ENCODE results near the gene UCHL3. TPM values are rescaled to one million over a fixed set of nuclear protein-coding genes. Genes with fewer than 3 reads are reported as not detected.

Gene UCHL3
- total and polyA plus RNA-seq, 9 of the 15 experiments (the other 6 are each of a cell fraction or from before 2014, with no cell fraction given) = 42.2 to 112 (median 85.4) TPM

GRCh38 chr13:75533861-75534260 is 15.7 kb upstream of the UCHL3 start:
- H3K4me1 ChIP-seq (replicated peaks in 1 of 2; ENCODE audit: control insufficient read depth in 2 of 2, insufficient read depth in 2 of 2, low read length in 2 of 2) = peaks cover 0 to 7% of the 10 kb centered on the region in 2 experiments; a peak in 3 of 5 replicates
- in situ Hi-C loops (cut with MboI) = no loop called here
- intact Hi-C loops (cut with micrococcal nuclease) = no loop called here
- CTCF ChIA-PET (ENCODE audit: low intra/inter-chr PET ratio) = no interaction called here
- H3K36me3 ChIP-seq (ENCODE audit: control insufficient read depth, insufficient read depth, low read length) = peaks cover 23% of the 10 kb centered on the region
- DNase-seq (ENCODE audit: extremely low read depth in 1 of 4, low spot score in 3 of 4) (no peak), ATAC-seq (no peak), FAIRE-seq (no peak)
- no TSS peak for BruUV-seq (replicated peaks)
- H3K27ac ChIP-seq (ENCODE audit: extremely low read depth, low read depth, low read length) = no peak overlapping the region
- no peak overlapping the region for H3K9ac ChIP-seq (ENCODE audit: insufficient read depth in 1 of 2, low read depth in 2 of 2, low read length in 2 of 2)
- TF ChIP-seq ZC3H8 (IDR thresholded peaks at IDR 0.05) (no peak), ZNF699 (CRISPR knock-in tag; IDR thresholded peaks at IDR 0.05; ENCODE audit: insufficient replicate concordance) (no peak), DLX4 (CRISPR knock-in tag; IDR thresholded peaks at IDR 0.05) (no peak), PPARD (CRISPR knock-in tag; IDR thresholded peaks at IDR 0.05) (no peak), BCL6 (CRISPR knock-in tag; IDR thresholded peaks at IDR 0.05) (no peak), EZH2 (IDR thresholded peaks at IDR 0.05; ENCODE audit: borderline replicate concordance, low read depth, low read length) (no peak), ZFX (CRISPR knock-in tag; IDR thresholded peaks at IDR 0.05) (no peak)
- H3K9me1 ChIP-seq (ENCODE audit: control insufficient read depth, insufficient read depth, low read length) = no peaks in the 10 kb centered on the region
- no peaks in the 10 kb centered on the region for H3K9me3 ChIP-seq (replicated peaks; ENCODE audit: control insufficient read depth, insufficient read depth, low read depth, low read length)
- no peak overlapping the region for H2AFZ ChIP-seq (ENCODE audit: low read depth, low read length)
- POLR2A ChIA-PET = interaction anchor here (0.6 kb wide), 1 partner anchor 76 kb away, joined by 3 read pairs; no protein-coding TSS in a partner anchor
- no peaks in the 10 kb centered on the region for H3K27me3 ChIP-seq (ENCODE audit: control insufficient read depth in 2 of 2, insufficient read depth in 2 of 2, low read length in 2 of 2)
- no peaks in the 10 kb centered on the region for H4K20me1 ChIP-seq (replicated peaks; ENCODE audit: control insufficient read depth, insufficient read depth, low read length)
- whole genome bisulfite sequencing (ENCODE audit: insufficient coverage, low coverage, missing lambda C conversion rate) = 86% methylated on average over 1 of the region's 1 CpG
- peaks cover 15% of the 10 kb centered on the region for H3K79me2 ChIP-seq (ENCODE audit: control insufficient read depth, insufficient read depth, low read length)
- H3K4me3 ChIP-seq = no peak overlapping the region
- H3K4me2 ChIP-seq (ENCODE audit: insufficient read depth, low read length) = no peak overlapping the region

Data from K562 (cell line).